ENCODE data around the gene TANGO6. TPM values are rescaled to one million over a fixed set of nuclear protein-coding genes. Genes with fewer than 3 reads are reported as not detected.

The TANGO6 gene
- total RNA-seq, 1 donor from 2014 or later, result 13.7 TPM

GRCh38 chr16:69113216-69113615, 269.9 kb downstream of the TANGO6 start:
- H3K36me3 ChIP-seq (ENCODE audit: control insufficient read depth, insufficient read depth, low read length), result peaks cover 45% of the 10 kb centered on the region
- TF ChIP-seq, protein P1, sequence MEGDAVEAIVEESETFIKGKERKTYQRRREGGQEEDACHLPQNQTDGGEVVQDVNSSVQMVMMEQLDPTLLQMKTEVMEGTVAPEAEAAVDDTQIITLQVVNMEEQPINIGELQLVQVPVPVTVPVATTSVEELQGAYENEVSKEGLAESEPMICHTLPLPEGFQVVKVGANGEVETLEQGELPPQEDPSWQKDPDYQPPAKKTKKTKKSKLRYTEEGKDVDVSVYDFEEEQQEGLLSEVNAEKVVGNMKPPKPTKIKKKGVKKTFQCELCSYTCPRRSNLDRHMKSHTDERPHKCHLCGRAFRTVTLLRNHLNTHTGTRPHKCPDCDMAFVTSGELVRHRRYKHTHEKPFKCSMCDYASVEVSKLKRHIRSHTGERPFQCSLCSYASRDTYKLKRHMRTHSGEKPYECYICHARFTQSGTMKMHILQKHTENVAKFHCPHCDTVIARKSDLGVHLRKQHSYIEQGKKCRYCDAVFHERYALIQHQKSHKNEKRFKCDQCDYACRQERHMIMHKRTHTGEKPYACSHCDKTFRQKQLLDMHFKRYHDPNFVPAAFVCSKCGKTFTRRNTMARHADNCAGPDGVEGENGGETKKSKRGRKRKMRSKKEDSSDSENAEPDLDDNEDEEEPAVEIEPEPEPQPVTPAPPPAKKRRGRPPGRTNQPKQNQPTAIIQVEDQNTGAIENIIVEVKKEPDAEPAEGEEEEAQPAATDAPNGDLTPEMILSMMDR (IDR thresholded peaks at IDR 0.05; ENCODE audit: insufficient read depth, low read length, severe bottlenecking), result no peak
- DNase-seq (ENCODE audit: low read depth) (no peak), FAIRE-seq (no peak)
- no peak overlapping the region for H3K4me3 ChIP-seq (ENCODE audit: low read depth, low read length)
- no peaks in the 10 kb centered on the region for H3K27me3 ChIP-seq (ENCODE audit: control insufficient read depth, insufficient read depth, low read length)

DNA sequence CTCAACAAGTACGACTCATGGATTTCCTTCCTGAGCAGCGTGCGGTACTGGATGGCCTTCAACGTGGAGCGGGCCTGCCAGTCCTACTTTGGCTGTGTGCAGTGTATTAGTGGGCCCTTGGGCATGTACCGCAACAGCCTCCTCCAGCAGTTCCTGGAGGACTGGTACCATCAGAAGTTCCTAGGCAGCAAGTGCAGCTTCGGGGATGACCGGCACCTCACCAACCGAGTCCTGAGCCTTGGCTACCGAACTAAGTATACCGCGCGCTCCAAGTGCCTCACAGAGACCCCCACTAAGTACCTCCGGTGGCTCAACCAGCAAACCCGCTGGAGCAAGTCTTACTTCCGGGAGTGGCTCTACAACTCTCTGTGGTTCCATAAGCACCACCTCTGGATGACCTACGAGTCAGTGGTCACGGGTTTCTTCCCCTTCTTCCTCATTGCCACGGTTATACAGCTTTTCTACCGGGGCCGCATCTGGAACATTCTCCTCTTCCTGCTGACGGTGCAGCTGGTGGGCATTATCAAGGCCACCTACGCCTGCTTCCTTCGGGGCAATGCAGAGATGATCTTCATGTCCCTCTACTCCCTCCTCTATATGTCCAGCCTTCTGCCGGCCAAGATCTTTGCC, 271.1 kb downstream of the TANGO6 start:
- no peak overlapping the region for H3K4me3 ChIP-seq (ENCODE audit: low read depth, low read length)
- peaks cover 45% of the 10 kb centered on the region for H3K36me3 ChIP-seq (ENCODE audit: control insufficient read depth, insufficient read depth, low read length)
- no peak for FAIRE-seq
- no peaks in the 10 kb centered on the region for H3K27me3 ChIP-seq (ENCODE audit: control insufficient read depth, insufficient read depth, low read length)
- no peak for DNase-seq (ENCODE audit: low read depth)
- TF ChIP-seq, protein P1 (IDR thresholded peaks at IDR 0.05; ENCODE audit: insufficient read depth, low read length, severe bottlenecking), result no peak

DNA sequence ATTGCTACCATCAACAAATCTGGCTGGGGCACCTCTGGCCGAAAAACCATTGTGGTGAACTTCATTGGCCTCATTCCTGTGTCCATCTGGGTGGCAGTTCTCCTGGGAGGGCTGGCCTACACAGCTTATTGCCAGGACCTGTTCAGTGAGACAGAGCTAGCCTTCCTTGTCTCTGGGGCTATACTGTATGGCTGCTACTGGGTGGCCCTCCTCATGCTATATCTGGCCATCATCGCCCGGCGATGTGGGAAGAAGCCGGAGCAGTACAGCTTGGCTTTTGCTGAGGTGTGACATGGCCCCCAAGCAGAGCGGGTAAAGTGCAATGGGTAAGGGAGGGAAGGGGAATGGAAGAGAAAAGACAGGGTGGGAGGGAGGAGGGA, 271.6 kb downstream of the TANGO6 start:
- FAIRE-seq (no peak), DNase-seq (ENCODE audit: low read depth) (no peak)
- H3K36me3 ChIP-seq (ENCODE audit: control insufficient read depth, insufficient read depth, low read length), result peaks cover 44% of the 10 kb centered on the region
- no peaks in the 10 kb centered on the region for H3K27me3 ChIP-seq (ENCODE audit: control insufficient read depth, insufficient read depth, low read length)
- H3K4me3 ChIP-seq (ENCODE audit: low read depth, low read length), result no peak overlapping the region
- TF ChIP-seq, protein P1 (IDR thresholded peaks at IDR 0.05; ENCODE audit: insufficient read depth, low read length, severe bottlenecking), result no peak

- TF ChIP-seq, protein P1 (IDR thresholded peaks at IDR 0.05; ENCODE audit: insufficient read depth, low read length, severe bottlenecking), result no peak
- peaks cover 45% of the 10 kb centered on the region for H3K36me3 ChIP-seq (ENCODE audit: control insufficient read depth, insufficient read depth, low read length)
Measured at GRCh38 chr16:69115361-69115760, 272.0 kb downstream of the TANGO6 start.

DNA sequence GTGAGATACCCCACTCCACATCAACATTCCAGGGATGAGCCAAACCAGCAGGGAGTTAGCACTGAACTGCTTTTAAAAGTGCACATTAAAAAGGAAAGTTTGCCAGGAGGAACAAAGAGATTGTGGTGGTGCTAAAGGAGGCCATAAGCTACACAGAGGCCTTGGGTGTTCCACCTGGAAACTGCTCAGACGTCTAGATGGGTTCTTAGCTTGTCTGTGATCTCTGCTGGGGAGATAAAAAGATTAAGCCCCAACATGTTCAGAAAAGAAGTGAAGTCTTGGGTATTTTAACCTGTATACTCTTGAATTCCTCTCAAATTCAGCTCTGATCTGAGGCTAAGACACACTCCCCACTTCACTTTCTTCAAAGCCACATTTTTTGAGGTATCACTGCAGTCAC, 272.5 kb downstream of the TANGO6 start:
- Histone ChIP-seq H3K4me3 (ENCODE audit: low read depth, low read length) (no peak overlapping the region), H3K27me3 (ENCODE audit: control insufficient read depth, insufficient read depth, low read length) (no peaks in the 10 kb centered on the region), H3K36me3 (ENCODE audit: control insufficient read depth, insufficient read depth, low read length) (peaks cover 42% of the 10 kb centered on the region)
- TF ChIP-seq, protein P1 (IDR thresholded peaks at IDR 0.05; ENCODE audit: insufficient read depth, low read length, severe bottlenecking), result no peak
- DNase-seq (ENCODE audit: low read depth), result no peak
- no peak for FAIRE-seq

More at GRCh38 chr16:69115361-69115760, 272.0 kb downstream of the TANGO6 start:
- Histone ChIP-seq H3K4me3 (ENCODE audit: low read depth, low read length) (no peak overlapping the region), H3K27me3 (ENCODE audit: control insufficient read depth, insufficient read depth, low read length) (no peaks in the 10 kb centered on the region)
- no peak for DNase-seq (ENCODE audit: low read depth)
- no peak for FAIRE-seq

All from bronchial epithelial cell (primary cell).